Germinal center (tissue), 1 donor: ENCODE data around the gene TUBB2B.

Source experiments
- DNase-seq: peaks from one replicate; pipeline ENCODE4 v3.0.0; 2012; ENCODE audit warnings: mixed read lengths, low spot score

Gene TUBB2B

GRCh38 chr6:3232017-3232945 lies 4.8 kb upstream of the TUBB2B start:
- DNase-seq = no peak

GRCh38 chr6:3231247-3232016 lies 4.0 kb upstream of the TUBB2B start:
- no peak for DNase-seq

- no peak for DNase-seq
Observed at GRCh38 chr6:3230900-3231246, 3.4 kb upstream of the TUBB2B start.

- no peak for DNase-seq
Observed at GRCh38 chr6:3230256-3230882, 2.9 kb upstream of the TUBB2B start.

GRCh38 chr6:3229566-3230178 lies 2.2 kb upstream of the TUBB2B start:
- DNase-seq = no peak

GRCh38 chr6:3228771-3229565 lies 1.5 kb upstream of the TUBB2B start:
- DNase-seq = no peak

GRCh38 chr6:3228046-3228671 lies 706 bp upstream of the TUBB2B start:
- peak; percentile 59 for DNase-seq

- peak; percentile 54 for DNase-seq
Observed at GRCh38 chr6:3226481-3227362, 731 bp downstream of the TUBB2B start.

- no peak for DNase-seq
Observed at GRCh38 chr6:3226042-3226441, 1.4 kb downstream of the TUBB2B start.

GRCh38 chr6:3222506-3223038 lies 4.9 kb downstream of the TUBB2B start:
- DNase-seq = no peak

- no peak for DNase-seq
Observed at GRCh38 chr6:3221578-3221977, 5.9 kb downstream of the TUBB2B start.

GRCh38 chr6:3220366-3220765 lies 7.1 kb downstream of the TUBB2B start:
- DNase-seq = no peak

- DNase-seq = no peak
Observed at GRCh38 chr6:3218266-3218665, 9.2 kb downstream of the TUBB2B start.

- DNase-seq = no peak
Observed at GRCh38 chr6:3217286-3217685, 10.2 kb downstream of the TUBB2B start.

GRCh38 chr6:3214898-3215297 lies 12.6 kb downstream of the TUBB2B start:
- DNase-seq = no peak

GRCh38 chr6:3213334-3213695 lies 14.1 kb downstream of the TUBB2B start:
- no peak for DNase-seq

- DNase-seq = no peak
Observed at GRCh38 chr6:3212261-3212660, 15.2 kb downstream of the TUBB2B start.

- DNase-seq = no peak
Observed at GRCh38 chr6:3211681-3212080, 15.8 kb downstream of the TUBB2B start.

GRCh38 chr6:3210024-3210610 lies 17.3 kb downstream of the TUBB2B start:
- DNase-seq = no peak
